Measurements from ENCODE around the gene LENEP.
A peak's percentile ranks its signal among the peaks of the same experiment; 100 is the strongest.
"Not testable (repeated sequence)": the region's sequence is repeated elsewhere in the genome, so short reads cannot be mapped to it uniquely, and the experiment has no call there.

Gene LENEP

DNA sequence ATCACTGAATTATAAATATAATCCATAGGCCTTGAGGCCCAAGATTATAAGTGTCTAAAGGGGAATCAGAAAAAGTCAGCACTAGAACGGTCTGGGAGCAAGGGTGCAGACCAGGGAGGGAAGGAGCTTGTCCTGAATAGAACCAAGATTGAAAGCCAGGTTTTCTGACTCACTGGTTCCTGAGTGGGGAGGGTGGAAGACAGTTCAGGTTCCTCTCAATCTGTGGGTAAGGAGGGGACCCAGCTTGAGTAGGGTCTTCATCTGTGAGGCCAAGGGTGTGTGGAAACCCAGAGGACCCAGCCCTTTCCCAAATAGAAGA lies 842 bp downstream of the LENEP start:
- ATAC-seq (ENCODE audit: low read depth) (no peak), DNase-seq (ENCODE audit: low spot score in 2 of 2) (no peak)
- Mint-ChIP-seq H3K4me3 (no peak overlapping the region), H3K4me1 (peaks cover 21% of the 10 kb centered on the region), H3K9me3 (no peaks in the 10 kb centered on the region), H3K27me3 (no peaks in the 10 kb centered on the region), H3K27ac (no peak overlapping the region), H3K36me3 (peaks cover 6% of the 10 kb centered on the region)

DNA sequence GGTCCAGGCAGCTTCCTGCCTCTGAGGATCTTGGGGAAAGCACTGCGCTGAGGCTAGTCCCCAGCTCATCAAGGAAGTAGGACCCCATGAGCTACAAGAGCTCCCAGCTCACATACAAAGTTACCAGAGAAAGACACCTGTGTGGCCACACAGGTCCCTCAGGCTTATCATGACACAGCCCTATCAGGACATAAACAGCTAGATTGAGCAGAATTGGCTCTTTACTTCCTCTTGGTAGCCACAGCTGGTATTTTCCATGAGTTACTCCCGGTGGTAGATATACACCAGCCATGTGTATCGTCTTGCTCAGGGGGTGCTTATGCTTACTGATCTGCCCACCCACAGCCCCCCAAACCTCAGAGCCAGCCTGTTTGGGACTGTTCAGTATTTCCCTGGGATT lies 1.2 kb downstream of the LENEP start:
- peaks cover 5% of the 10 kb centered on the region for H3K36me3 Mint-ChIP-seq
- H3K4me1 Mint-ChIP-seq: peaks cover 20% of the 10 kb centered on the region
- H3K4me3 Mint-ChIP-seq: no peak overlapping the region
- DNase-seq (ENCODE audit: low spot score in 2 of 2): no peak
- no peaks in the 10 kb centered on the region for H3K9me3 Mint-ChIP-seq
- no peak overlapping the region for H3K27ac Mint-ChIP-seq
- H3K27me3 Mint-ChIP-seq: no peaks in the 10 kb centered on the region
- ATAC-seq (ENCODE audit: low read depth): no peak

- H3K27ac Mint-ChIP-seq; H3K4me3 Mint-ChIP-seq; ATAC-seq (ENCODE audit: low read depth): not testable (repeated sequence)
Observed at GRCh38 chr1:154995301-154995983, 2.1 kb downstream of the LENEP start.

GRCh38 chr1:154996966-154997701 lies 3.7 kb downstream of the LENEP start:
- ATAC-seq (ENCODE audit: low read depth): no peak
- Mint-ChIP-seq H3K9me3 (no peaks in the 10 kb centered on the region), H3K4me3 (no peak overlapping the region), H3K4me1 (peaks cover 23% of the 10 kb centered on the region), H3K27ac (no peak overlapping the region), H3K36me3 (no peaks in the 10 kb centered on the region), H3K27me3 (no peaks in the 10 kb centered on the region)
- no peak for DNase-seq (ENCODE audit: low spot score in 2 of 2)

More at GRCh38 chr1:154995301-154995983, 2.1 kb downstream of the LENEP start:
- not testable (repeated sequence) for H3K27me3 Mint-ChIP-seq; DNase-seq (ENCODE audit: low spot score in 2 of 2); H3K36me3 Mint-ChIP-seq; H3K9me3 Mint-ChIP-seq
- peaks cover 23% of the 10 kb centered on the region for H3K4me1 Mint-ChIP-seq

DNA sequence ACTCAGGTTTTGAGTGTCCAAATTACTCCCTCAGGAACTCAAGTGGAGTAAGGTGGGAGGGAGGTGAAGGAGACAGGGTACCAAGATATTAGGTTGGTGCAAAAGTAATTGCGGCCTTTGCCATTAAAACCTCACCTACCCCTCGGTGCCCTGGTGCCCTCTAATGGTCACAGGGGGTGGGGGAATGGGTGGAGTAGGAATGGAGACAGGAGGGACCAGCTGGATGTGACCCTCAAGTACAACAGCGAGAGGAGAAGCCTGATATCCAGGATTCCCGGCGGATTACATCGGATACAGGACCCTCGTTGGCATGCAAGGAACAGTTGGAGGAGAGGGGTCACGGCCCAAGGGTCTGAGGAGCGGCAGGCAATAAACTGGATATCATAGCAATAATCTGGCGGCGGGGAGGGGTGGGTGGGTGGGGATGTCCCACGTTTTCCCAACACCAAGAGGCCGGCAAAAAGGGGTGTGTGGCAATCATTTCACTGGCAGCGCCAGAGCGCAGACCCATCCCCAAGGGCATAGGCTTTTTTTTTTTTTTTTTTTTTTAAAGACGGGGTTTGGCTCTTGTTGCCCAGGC lies 4.9 kb downstream of the LENEP start:
- Mint-ChIP-seq H3K27ac (no peak overlapping the region), H3K27me3 (no peaks in the 10 kb centered on the region), H3K9me3 (no peaks in the 10 kb centered on the region), H3K4me1 (peaks cover 23% of the 10 kb centered on the region), H3K36me3 (no peaks in the 10 kb centered on the region), H3K4me3 (peak overlapping the region; percentile 71)
- ATAC-seq (ENCODE audit: low read depth): no peak
- DNase-seq (ENCODE audit: low spot score in 2 of 2): no peak

GRCh38 chr1:154998818-154999570 lies 5.6 kb downstream of the LENEP start:
- Mint-ChIP-seq H3K36me3 (no peaks in the 10 kb centered on the region), H3K4me1 (peaks cover 27% of the 10 kb centered on the region), H3K4me3 (peak overlapping the region; percentile 99), H3K27ac (peak overlapping the region; percentile 40), H3K27me3 (no peaks in the 10 kb centered on the region), H3K9me3 (no peaks in the 10 kb centered on the region)
- ATAC-seq (ENCODE audit: low read depth) (peak; percentile 4), DNase-seq (ENCODE audit: low spot score in 2 of 2) (peak in 1 of 2 donors; percentile 52)

DNA sequence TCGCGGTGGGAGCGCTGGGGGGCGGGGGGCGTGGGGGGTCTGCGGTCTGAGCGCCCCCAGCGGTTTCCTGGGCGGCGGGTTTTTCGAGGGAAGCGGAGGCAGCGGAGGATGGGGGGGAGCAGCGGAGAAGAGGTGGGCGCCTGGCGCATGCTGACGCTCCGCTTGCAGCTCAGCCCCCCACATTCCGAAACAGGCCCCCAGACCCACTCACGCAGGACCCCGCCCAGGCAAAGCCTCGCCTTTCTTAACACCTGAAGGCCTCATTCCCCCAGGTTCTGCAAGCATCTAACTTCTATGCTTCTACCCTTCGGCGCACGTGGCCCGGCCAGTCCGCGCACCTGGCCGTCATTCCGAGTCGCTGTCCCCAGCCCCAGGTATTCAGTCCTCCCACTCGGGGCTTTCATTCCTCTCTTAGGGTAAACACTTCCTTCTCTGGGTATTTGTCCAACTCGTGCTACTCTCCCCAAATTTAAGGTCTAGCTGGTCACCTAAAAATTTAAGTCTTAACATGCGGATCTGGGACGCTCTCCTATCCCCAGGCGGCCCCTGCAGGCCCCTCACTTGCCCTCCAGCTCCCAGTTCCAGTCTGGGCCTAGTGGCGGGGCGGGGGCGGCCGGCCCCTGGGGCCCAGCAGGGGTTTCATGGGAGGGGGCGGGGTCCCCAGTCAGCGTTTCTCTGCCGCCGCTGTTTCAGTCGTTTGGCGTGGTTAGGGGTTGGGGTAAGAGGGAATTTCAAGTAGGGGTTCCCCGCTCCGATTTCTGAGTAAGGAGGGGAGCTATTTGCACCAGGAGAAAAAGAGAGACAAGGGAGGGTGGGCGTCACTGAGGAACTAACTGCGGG lies 6.4 kb downstream of the LENEP start:
- H3K27ac Mint-ChIP-seq: peak overlapping the region; percentile 86
- H3K9me3 Mint-ChIP-seq: no peaks in the 10 kb centered on the region
- no peaks in the 10 kb centered on the region for H3K36me3 Mint-ChIP-seq
- H3K4me3 Mint-ChIP-seq: peak overlapping the region; percentile 99
- DNase-seq (ENCODE audit: low spot score in 2 of 2) (peak in 1 of 2 donors; percentile 34), ATAC-seq (ENCODE audit: low read depth) (peak; percentile 6)
- no peaks in the 10 kb centered on the region for H3K27me3 Mint-ChIP-seq
- peaks cover 32% of the 10 kb centered on the region for H3K4me1 Mint-ChIP-seq

DNA sequence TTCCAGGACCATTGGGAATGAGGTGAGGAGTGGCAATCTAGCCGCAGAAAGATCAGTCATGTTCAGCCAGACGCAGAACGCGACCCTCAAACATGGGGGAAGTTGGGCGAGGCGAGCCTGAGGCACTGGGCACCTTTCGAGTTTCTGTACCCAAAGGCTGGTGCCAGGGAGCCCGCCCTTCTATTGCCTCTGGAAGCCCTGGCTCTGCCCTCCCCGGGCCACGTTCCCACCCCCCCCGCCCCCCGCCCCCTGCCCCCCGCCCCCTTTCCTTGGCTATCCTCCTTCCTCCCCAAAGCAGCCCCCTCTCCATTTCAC lies 7.0 kb downstream of the LENEP start:
- Mint-ChIP-seq H3K27ac (peak overlapping the region; percentile 86), H3K27me3 (no peaks in the 10 kb centered on the region), H3K36me3 (no peaks in the 10 kb centered on the region), H3K9me3 (no peaks in the 10 kb centered on the region), H3K4me3 (peak overlapping the region; percentile 99), H3K4me1 (peaks cover 37% of the 10 kb centered on the region)
- no peak for DNase-seq (ENCODE audit: low spot score in 2 of 2)
- ATAC-seq (ENCODE audit: low read depth): no peak

GRCh38 chr1:155000726-155001424 lies 7.5 kb downstream of the LENEP start:
- peak; percentile 23 for ATAC-seq (ENCODE audit: low read depth)
- Mint-ChIP-seq H3K9me3 (no peaks in the 10 kb centered on the region), H3K27ac (peak overlapping the region; percentile 86), H3K27me3 (no peaks in the 10 kb centered on the region), H3K36me3 (no peaks in the 10 kb centered on the region), H3K4me1 (peaks cover 41% of the 10 kb centered on the region), H3K4me3 (peak overlapping the region; percentile 99)
- DNase-seq (ENCODE audit: low spot score in 2 of 2): peak; percentile 62 to 85

DNA sequence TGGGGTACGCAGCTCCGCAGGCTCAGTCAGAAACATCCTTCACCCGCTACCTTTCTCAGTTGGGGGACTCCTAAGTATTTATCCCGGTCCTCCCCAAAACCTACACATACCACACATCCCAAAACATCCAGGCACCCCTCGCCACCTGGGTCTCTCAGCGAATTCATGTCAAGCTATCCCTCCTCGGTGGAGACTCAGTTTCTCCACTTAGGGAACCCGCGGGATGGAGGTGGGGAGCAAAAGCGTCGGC lies 8.0 kb downstream of the LENEP start:
- Mint-ChIP-seq H3K27ac (peak overlapping the region; percentile 86), H3K4me1 (peaks cover 40% of the 10 kb centered on the region), H3K36me3 (no peaks in the 10 kb centered on the region), H3K4me3 (peak overlapping the region; percentile 99), H3K27me3 (no peaks in the 10 kb centered on the region), H3K9me3 (no peaks in the 10 kb centered on the region)
- no peak for DNase-seq (ENCODE audit: low spot score in 2 of 2)
- no peak for ATAC-seq (ENCODE audit: low read depth)

DNA sequence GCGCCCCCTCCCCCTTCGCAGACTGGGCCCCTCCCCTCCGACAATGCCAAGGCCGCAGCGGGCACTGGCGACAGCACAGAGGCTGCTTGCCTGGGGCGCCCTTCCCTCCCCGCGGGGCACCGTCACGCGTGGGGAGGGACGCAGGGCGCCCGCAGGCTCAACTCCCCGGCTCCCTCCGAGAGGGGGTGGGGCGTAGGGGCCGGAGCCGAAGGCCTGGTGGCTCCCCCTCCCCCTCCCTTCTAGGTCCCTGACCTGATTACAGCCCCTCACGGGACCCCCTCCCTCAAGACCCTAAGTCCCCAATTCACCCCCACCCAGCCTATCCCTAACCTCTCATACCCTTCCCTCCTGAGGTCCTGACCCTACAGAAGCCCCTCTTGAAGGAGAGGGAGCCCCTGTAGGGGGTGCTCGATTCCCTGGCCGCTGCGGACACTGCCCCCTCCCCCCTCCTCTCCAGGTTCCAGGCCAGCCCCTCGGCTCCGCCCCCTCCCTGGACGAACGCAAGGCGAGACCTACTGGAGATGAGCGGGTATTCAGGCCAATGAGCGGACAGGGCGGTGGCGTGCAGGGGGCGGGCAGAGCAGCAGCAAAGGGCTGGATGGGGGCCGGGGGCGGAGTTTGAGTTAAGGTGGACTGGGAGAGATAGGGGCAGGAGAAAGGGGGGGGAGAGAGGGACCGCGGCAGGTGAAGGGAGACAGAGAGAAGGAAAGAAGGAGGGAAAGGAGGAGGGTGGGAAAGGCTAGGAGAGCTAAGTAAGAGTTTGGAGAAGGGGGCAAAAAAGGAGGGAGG lies 8.5 kb downstream of the LENEP start:
- no peaks in the 10 kb centered on the region for H3K27me3 Mint-ChIP-seq
- peak overlapping the region; percentile 86 for H3K27ac Mint-ChIP-seq
- H3K9me3 Mint-ChIP-seq: no peaks in the 10 kb centered on the region
- DNase-seq (ENCODE audit: low spot score in 2 of 2): peak; percentile 90 to 98
- no peaks in the 10 kb centered on the region for H3K36me3 Mint-ChIP-seq
- ATAC-seq (ENCODE audit: low read depth): peak; percentile 75
- H3K4me1 Mint-ChIP-seq: peaks cover 45% of the 10 kb centered on the region
- H3K4me3 Mint-ChIP-seq: peak overlapping the region; percentile 99

GRCh38 chr1:155002464-155003226 lies 9.3 kb downstream of the LENEP start, which contains the start of gene ZBTB7B:
TSS of gene ZBTB7B (plus strand) at chr1:155002802. CDS start at chr1:155014661, 11,859 bp downstream.
- Mint-ChIP-seq H3K36me3 (no peaks in the 10 kb centered on the region), H3K27ac (peak within 1 kb of the TSS; percentile 88), H3K27me3 (no peaks in the 10 kb centered on the region), H3K4me3 (peak within 1 kb of the TSS; percentile 99), H3K4me1 (peaks cover 43% of the 10 kb centered on the region), H3K9me3 (no peaks in the 10 kb centered on the region)
- DNase-seq (ENCODE audit: low spot score in 2 of 2) (no peak), ATAC-seq (ENCODE audit: low read depth) (peak; percentile 3)
